HUES48 (cell line): ENCODE data around the gene COG5.

Source experiments
- H3K27ac ChIP-seq: one replicate; pipeline ENCODE4 v1.7.0; 2013; ENCODE audit warnings: low read depth, low read length, inconsistent platforms
- H3K27me3 ChIP-seq: 2 replicates; pipeline ENCODE4 v1.6.1; 2013; ENCODE audit warnings: mild to moderate bottlenecking, low read length; ENCODE audit not compliant: control insufficient read depth, insufficient read depth
- H3K36me3 ChIP-seq: 2 replicates; pipeline ENCODE4 v1.6.1; 2013; ENCODE audit warnings: low read length; ENCODE audit not compliant: control insufficient read depth, insufficient read depth
- H3K4me1 ChIP-seq: 2 replicates; pipeline ENCODE4 v1.6.1; 2013; ENCODE audit warnings: mild to moderate bottlenecking, low read length; ENCODE audit not compliant: control insufficient read depth, insufficient read depth
- H3K4me3 ChIP-seq: 2 replicates; pipeline ENCODE4 v1.5.1; 2013; ENCODE audit warnings: mild to moderate bottlenecking, low read depth, low read length
- H3K9ac ChIP-seq: 2 replicates; pipeline ENCODE4 v1.6.1; 2013; ENCODE audit warnings: mild to moderate bottlenecking, low read depth, low read length, moderate library complexity
- H3K9me3 ChIP-seq: 2 replicates; pipeline ENCODE4 v1.6.1; 2013; ENCODE audit warnings: low read length; ENCODE audit not compliant: control insufficient read depth, insufficient read depth

Gene COG5

GRCh38 chr7:107170051-107170915 is 393.4 kb downstream of the COG5 start:
- Histone ChIP-seq H3K9ac (peak overlapping the region; percentile 75), H3K27me3 (no peaks in the 10 kb centered on the region), H3K9me3 (no peaks in the 10 kb centered on the region), H3K4me3 (peak overlapping the region; percentile 91), H3K36me3 (no peaks in the 10 kb centered on the region), H3K4me1 (peaks cover 26% of the 10 kb centered on the region), H3K27ac (peak overlapping the region; percentile 98)

DNA sequence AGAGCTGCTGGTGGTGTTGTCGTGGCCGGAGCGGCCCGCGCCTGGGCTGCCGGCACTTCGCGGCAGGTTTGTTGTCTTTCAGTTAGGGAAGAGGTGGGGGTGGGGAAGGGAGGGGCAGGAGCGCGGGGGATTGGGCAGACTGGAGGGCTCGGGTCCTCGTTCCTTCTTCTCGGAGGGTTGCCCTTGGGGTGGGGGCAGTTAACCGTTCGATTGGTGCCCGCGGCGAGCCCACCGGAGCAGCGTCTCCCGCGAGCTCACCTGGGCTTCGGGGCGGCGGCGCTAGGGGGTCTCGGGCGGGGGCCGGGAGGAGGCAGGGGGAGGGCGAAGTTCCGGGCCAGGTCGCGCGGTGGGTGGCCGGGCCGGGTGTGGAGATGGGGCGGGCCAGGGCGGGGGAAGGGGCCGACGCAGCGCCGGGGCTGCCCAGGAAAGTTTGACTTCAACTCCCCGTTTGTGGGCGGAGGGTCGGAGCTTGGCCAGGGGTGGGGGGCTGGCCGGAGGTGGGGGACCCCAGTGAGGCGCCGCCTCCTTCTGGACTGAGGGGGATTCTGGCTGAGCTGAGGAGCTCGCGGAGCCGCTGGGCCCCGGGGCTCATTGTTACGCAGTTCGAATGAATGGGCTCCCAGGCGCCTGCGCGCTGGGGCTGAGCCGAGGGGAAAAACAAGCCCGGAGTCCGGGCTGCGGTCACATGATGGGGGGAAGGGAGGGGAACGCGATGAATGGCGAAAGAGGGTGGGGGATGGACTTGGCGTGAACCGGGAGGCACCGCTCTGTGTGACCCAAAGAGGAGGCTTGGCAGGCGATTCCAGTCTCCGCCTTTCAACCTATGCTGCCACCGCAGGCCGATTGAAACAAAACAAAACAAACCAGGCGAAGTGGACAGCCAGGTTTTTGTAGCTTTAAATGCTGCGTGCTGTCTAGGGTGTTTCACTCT is 394.3 kb downstream of the COG5 start:
- Histone ChIP-seq H3K27ac (peak overlapping the region; percentile 98), H3K9me3 (no peaks in the 10 kb centered on the region), H3K27me3 (no peaks in the 10 kb centered on the region), H3K9ac (peak overlapping the region; percentile 81), H3K36me3 (no peaks in the 10 kb centered on the region), H3K4me1 (peaks cover 21% of the 10 kb centered on the region), H3K4me3 (peak overlapping the region; percentile 91)

DNA sequence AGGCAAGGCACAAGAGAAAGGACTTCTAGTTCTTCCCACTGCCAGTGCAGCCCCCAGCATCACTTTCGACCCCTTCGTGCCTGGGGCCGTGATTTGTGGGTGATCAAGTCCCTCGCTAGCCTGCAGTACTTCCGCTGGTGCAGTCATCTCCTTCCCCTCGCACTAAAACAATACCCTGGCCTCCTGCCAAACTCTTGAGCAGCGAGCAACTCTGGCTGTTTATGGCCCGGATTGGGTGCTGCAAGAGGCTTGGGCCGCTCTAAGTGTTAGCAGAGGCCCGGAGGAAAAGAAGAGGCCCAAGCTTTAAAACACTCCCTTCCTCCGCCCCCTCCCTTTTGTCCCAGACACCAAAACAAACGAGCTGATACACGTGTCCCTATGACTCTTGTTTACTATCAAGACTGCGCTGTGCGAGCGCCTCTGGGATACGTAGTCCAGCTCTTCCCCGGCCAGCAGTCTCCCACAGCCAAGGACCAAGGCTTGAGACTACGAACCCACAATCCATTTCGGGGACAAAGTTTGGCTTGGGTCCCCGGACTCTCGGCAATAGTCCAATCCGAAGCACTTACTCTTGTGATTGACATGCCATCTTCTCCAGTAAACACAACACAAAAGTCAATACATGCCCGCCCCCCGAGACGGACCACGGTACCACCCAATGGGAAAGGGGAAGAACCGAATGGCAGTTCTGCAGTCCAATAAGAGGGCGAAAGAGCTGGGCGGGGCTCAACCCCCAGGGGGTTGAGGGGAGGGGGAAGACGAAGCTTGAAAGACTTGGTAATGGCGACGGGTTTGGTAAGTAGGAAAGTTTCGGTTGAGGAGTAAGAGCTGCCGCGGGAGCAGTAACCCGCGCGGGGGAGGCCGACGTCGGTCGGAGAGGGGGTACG is 395.2 kb downstream of the COG5 start, which contains the start of gene HBP1:
Gene HBP1 (plus strand): TSS at position 771 of the 887 bp plus-strand sequence. CDS start 10,891 bp downstream, outside the sequence.
- Histone ChIP-seq H3K4me3 (peak within 1 kb of the TSS; percentile 91), H3K27ac (peak within 1 kb of the TSS; percentile 99), H3K9ac (peak within 1 kb of the TSS; percentile 81), H3K4me1 (peaks cover 12% of the 10 kb centered on the region), H3K9me3 (no peaks in the 10 kb centered on the region), H3K36me3 (no peaks in the 10 kb centered on the region), H3K27me3 (no peaks in the 10 kb centered on the region)

- H3K4me3 ChIP-seq, result peak overlapping the region; percentile 74
- peaks cover 6% of the 10 kb centered on the region; the same call in 1 of the 2 replicates for H3K4me1 ChIP-seq
- H3K9ac ChIP-seq, result peak overlapping the region; percentile 77
- H3K27ac ChIP-seq, result peak overlapping the region; percentile 99
- no peaks in the 10 kb centered on the region for H3K36me3 ChIP-seq
- no peaks in the 10 kb centered on the region for H3K9me3 ChIP-seq
- no peaks in the 10 kb centered on the region for H3K27me3 ChIP-seq
Observed at GRCh38 chr7:107167483-107168232, 396.1 kb downstream of the COG5 start.

GRCh38 chr7:107166736-107167426 is 396.8 kb downstream of the COG5 start:
- H3K36me3 ChIP-seq, result no peaks in the 10 kb centered on the region
- peak overlapping the region; percentile 77 for H3K9ac ChIP-seq
- peak overlapping the region; percentile 74 for H3K4me3 ChIP-seq
- peak overlapping the region; percentile 99 for H3K27ac ChIP-seq
- peaks cover 3% of the 10 kb centered on the region; the same call in 1 of the 2 replicates for H3K4me1 ChIP-seq
- no peaks in the 10 kb centered on the region for H3K27me3 ChIP-seq
- no peaks in the 10 kb centered on the region for H3K9me3 ChIP-seq

GRCh38 chr7:107165341-107165740 is 398.4 kb downstream of the COG5 start:
- Histone ChIP-seq H3K27me3 (no peaks in the 10 kb centered on the region), H3K9ac (no peak overlapping the region), H3K36me3 (peaks cover under 1% of the 10 kb centered on the region; the same call in 1 of the 2 replicates), H3K27ac (no peak overlapping the region), H3K4me3 (no peak overlapping the region), H3K9me3 (no peaks in the 10 kb centered on the region), H3K4me1 (peaks cover 3% of the 10 kb centered on the region; the same call in 1 of the 2 replicates)

- Histone ChIP-seq H3K9ac (no peak overlapping the region), H3K27ac (no peak overlapping the region), H3K4me1 (peaks cover 3% of the 10 kb centered on the region; the same call in 1 of the 2 replicates), H3K4me3 (no peak overlapping the region), H3K36me3 (peaks cover 13% of the 10 kb centered on the region; the same call in 1 of the 2 replicates), H3K9me3 (no peaks in the 10 kb centered on the region), H3K27me3 (no peaks in the 10 kb centered on the region)
Observed at GRCh38 chr7:107164092-107164491, 399.6 kb downstream of the COG5 start.

DNA sequence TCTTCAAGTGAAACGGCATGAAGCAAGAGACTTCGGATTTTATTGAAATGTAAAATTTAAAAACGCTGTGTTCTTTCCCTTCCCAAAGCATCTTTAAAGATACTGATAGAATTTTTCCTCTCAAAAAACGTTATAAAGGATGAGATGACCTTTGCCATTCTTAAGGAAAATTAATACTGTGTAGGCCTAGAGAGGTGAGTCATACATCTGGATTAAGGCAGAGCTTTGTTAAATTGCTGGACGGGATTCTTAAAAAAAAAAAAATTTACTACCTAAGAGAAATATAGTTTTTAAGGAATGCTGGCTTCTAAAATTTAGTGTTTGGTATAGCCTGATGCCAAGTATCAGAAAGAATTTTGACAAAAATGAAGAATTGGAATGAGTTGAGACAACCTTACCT is 401.2 kb downstream of the COG5 start:
- Histone ChIP-seq H3K9me3 (no peaks in the 10 kb centered on the region), H3K4me1 (peaks cover 3% of the 10 kb centered on the region; the same call in 1 of the 2 replicates), H3K27me3 (no peaks in the 10 kb centered on the region), H3K27ac (no peak overlapping the region), H3K9ac (no peak overlapping the region), H3K36me3 (peaks cover 14% of the 10 kb centered on the region; the same call in 1 of the 2 replicates), H3K4me3 (no peak overlapping the region)

DNA sequence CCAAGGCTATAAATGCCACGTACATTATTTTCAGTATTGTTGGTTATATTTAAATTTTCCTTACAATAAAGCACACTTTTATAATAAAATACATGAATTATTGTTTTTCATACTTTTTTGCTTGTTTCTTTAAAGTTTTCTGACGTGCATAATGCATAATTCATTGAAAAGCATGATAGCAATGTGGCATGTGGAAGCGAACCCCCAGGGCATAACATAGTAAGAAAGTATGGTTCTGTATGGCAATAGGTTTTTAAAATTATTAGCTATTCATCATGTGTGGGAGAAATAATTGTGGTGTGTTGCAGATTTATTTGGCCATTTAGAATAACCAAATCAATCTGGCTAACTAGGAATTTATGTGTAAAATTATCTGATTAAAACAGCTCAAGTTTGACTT is 402.3 kb downstream of the COG5 start:
- Histone ChIP-seq H3K36me3 (peaks cover 14% of the 10 kb centered on the region; the same call in 1 of the 2 replicates), H3K27ac (no peak overlapping the region), H3K4me3 (no peak overlapping the region), H3K9ac (no peak overlapping the region), H3K27me3 (no peaks in the 10 kb centered on the region), H3K4me1 (no peaks in the 10 kb centered on the region; the same call in 1 of the 2 replicates), H3K9me3 (no peaks in the 10 kb centered on the region)
